GM19452 (cell line): ENCODE results near the gene COL20A1.
"Not testable (repeated sequence)": the region's sequence is repeated elsewhere in the genome, so short reads cannot be mapped to it uniquely, and the experiment has no call there.

Experiments
- ATAC-seq: cut with Tn5 transposase; IDR thresholded peaks from one replicate; pipeline ENCODE4 v1.9.1; 2021; ENCODE audit not compliant: unreplicated experiment

COL20A1 gene

DNA sequence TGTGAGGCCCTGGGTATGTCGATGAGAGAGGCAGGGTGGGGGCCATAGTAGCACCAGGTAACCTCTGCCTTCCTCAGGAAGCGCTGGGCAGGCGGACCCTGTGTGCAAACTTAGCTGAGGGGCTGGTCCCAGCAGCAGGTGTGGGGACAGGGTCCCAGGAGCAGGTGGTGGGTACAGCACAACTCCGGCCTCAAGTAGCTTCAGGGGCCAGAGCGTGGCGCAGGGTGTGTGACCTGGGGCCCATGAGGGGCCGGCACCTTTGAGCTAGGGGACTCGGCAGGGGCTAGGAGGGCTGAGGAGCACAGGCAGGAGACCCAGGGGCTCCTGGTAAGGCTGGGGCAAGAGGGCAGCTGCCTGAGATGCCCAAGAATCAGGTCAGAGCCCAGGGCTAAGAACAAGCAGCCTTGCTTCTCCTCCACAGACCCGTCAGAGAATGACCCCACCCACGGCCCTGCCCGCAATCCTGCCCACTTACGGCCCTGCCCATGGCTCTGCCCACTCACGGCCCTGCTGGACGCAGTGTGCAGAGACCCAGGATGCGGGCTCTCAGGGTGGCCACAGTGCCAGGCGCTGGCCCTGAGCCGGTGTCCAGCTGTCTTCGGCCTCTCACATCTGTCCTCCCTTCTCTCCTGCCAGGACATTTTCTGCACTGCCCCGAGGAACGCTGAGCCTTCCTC lies 37.2 kb downstream of the COL20A1 start:
- no peak for ATAC-seq

- ATAC-seq = no peak
Measured at GRCh38 chr20:63330940-63331339, 38.0 kb downstream of the COL20A1 start.

GRCh38 chr20:63331741-63332400 lies 38.9 kb downstream of the COL20A1 start:
- ATAC-seq = no peak

- no peak for ATAC-seq
Measured at GRCh38 chr20:63332488-63333240, 39.7 kb downstream of the COL20A1 start.

GRCh38 chr20:63333241-63333836 lies 40.4 kb downstream of the COL20A1 start:
- no peak for ATAC-seq

DNA sequence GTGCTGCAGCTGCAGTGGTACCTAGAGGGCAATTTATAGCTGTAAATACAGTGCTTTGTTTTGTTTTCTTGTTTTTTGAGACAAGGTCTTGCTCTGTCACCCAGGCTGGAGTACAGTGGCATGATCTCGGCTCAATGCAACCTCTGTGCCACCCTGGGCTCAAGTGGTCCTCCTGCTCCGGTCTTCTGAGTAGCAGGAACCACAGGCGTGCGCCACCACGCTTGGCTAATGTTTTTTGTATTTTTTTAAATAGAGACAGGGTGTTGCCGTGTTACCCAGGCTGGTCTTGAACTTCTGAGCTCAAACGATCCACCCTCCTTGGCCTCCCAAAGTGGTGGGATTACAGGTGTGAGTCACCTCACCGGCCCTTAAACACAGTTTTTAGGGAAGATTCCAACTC lies 41.4 kb downstream of the COL20A1 start:
- ATAC-seq = no peak

- not testable (repeated sequence) for ATAC-seq
Measured at GRCh38 chr20:63335060-63335459, 42.1 kb downstream of the COL20A1 start.

DNA sequence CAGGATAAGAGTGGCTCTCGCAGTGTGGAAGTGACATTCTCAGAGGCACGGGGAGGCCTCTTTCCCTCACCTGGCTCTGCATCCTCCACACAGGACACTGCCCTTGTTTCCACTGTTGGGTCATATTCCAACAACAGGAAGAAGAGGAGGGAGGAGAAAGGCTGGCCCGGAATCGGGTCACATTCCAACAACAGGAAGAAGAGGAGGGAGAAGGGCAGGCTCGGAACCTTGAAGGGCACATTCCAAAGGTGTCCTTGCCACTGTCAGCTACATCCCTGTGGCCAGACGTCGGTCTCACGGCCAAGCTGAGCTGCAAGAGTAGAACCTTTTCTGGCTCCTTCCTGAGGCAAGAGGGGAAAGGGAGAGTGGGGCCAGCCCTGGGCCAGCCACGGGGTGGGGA lies 42.7 kb downstream of the COL20A1 start:
- no peak for ATAC-seq

GRCh38 chr20:63336232-63336752 lies 43.3 kb downstream of the COL20A1 start:
- ATAC-seq = no peak

- ATAC-seq = no peak
Measured at GRCh38 chr20:63337786-63338420, 44.9 kb downstream of the COL20A1 start.

DNA sequence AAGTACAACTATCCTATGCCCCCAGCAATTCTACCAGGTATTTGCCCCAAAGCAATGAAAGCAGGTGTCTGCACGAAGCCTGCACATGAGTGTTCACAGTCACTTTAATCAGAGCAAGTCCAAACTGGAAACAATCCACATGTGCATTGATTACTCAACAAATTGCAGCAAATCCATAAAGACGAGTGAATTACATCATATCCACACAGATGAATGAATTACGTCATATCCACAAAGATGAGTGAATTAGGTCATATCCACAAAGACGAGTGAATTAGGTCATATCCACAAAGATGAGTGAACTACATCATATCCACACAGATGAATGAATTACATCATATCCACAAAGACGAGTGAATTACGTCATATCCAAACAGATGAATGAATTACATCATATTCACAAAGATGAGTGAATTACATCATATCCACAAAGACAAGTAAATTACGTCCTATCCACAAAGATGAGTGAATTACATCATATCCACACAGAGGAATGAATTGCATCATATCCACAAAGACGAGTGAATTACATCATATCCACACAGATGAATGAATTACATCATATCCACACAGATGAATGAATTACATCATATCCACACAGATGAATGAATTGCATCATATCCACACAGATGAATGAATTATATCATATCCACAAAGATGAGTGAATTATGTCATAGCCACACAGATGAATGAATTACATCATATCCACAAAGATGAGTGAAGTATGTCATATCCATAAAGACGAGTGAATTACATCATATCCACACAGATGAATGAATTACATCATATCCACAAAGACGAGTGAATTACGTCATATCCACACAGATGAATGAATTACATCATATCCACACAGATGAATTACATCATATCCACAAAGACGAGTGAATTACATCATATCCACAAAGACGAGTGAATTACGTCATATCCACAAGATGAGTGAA lies 46.4 kb downstream of the COL20A1 start:
- not testable (repeated sequence) for ATAC-seq

GRCh38 chr20:63340158-63340688 lies 47.2 kb downstream of the COL20A1 start:
- not testable (repeated sequence) for ATAC-seq

- ATAC-seq = no peak
Measured at GRCh38 chr20:63342561-63343459, 49.8 kb downstream of the COL20A1 start.

DNA sequence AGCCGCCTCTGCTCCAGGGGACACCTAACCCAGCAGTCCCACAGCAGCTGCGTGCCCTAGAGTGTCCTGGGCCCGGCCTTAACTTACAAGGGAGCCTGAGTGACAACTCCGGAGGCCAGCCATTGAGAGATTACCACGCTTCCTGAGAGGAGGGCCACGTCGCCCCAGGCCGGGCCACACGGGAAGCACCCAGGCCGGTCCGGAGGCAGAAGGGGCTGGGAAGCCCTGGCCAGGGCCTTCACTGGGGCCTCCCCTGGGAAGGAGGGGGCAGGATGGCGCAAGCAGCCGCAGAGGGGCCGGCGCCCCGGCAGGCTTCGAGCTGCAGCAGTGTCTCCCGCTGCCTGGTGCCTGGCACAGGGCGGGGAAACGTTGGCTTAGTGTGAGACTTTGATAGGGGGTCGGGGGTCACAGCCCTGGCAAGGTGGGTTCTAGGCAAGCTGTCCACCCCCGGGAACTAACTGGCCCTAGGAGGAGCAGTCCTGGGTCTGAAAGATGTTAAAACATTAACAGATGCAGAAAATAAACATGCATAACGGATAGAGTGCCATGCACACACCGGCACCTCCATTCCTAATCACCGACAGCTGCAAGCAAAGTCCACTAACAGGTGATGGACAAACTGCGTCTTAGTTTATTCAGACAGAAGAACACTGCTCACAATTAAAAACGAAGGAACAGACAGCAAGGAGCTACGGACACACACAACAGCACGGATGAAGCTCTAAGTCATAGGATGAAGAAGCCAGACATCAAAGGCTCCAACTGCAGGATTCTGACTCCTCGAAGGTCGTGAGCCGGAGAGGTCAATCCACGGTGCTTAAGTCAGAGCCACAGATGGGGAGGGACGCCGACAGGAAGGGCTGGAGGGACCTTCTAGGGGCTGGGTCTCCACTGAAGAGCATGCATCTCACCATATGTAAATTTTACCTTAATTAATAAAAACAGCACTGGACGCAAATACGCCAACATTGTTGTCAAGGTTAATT lies 50.8 kb downstream of the COL20A1 start:
- no peak for ATAC-seq

DNA sequence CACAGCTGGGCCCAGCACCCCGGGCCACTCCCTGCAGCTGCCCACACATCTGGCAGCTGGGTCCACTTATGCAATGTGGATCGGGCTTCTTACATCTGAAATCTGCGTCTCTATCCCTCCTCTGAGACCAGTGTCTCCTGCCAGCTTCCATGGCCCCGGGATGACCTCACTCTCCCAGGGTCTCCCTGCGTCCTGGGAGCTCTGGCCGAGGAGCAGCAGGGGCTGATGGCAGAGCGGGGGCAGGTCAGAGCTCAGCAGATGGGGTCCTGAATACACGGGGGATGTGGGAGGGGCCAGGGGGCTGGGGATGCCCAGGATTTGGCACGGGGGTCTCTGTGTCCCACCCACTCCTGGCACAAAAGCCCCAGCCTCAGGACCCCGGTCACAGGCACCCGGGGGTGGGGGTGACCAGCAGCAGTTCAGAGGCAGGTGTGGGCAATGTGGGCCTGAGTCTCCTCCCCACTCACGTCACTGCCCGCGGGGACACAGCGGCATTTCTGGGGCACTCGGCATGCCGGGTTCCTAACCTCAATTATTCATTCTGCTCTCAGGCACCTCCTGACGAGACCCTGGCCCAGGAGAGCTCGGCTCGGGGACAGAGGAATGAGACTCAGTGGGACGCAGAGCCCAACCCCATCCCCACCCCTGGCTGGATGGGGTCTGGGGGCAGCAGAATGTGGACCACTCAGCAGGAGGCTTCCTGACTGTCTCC lies 51.8 kb downstream of the COL20A1 start:
- no peak for ATAC-seq

DNA sequence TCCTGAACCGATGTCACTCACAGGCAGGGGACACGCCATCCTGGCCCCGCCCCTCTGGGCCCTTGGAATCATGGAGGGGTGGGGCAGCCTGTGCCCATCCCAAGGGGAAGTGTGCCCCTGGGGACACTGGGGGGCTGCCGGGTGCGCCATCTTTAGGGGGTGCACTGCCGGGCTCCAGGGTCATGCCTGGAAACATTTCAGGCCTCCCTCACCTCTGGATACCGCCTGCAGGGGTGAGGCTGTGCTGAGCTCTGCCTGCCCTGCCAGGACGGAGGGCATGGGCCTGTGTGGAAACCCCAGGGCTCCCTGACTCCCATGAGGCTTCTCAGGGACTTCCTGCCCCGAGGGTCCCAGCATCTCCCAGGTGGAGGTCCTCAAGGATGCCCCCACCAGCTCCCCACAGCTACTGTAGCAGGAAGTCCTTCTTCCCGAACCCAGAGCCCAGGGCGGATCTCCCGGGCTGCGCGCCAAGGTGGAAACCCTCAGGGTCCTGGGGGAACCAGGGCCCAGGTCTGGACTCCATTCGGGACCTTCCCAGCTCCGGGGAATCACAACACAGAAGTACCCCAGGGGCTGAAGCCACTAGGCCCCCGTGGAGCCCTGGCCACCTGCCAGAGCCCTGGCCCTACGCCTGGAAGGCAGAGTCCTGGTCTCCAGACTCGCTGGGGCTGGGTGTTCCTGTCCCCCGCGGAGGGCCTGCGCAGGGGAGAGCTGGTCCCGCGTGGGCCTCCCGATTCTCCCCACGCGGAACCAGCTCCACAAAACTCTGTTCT lies 52.5 kb downstream of the COL20A1 start:
- ATAC-seq = no peak
